ENCODE data around the gene GRIK4.
A peak's percentile ranks its signal among the peaks of the same experiment; 100 is the strongest.
"Not testable (repeated sequence)": the region's sequence is repeated elsewhere in the genome, so short reads cannot be mapped to it uniquely, and the experiment has no call there.

The GRIK4 gene

DNA sequence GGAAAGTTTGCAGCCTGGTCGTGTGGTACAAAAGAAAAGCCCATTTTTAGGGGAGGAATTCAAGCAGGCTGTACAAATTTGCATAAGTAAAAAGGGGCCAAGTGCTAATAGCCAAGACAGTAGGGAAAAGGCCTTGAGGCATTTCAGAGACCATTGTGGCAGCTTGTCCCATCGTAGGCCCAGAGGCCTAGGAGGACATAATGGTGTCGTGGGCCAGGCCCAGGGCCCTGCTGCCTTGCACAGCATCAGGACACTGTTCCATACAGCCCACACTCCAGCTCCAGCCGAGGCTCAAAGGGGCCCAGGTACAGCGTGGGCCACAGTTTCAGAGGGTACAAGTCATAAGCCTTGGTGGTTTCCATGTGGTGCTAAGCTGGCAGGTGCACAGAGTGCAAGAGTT is 106.9 kb downstream of the GRIK4 start:
- no peak overlapping the region for H2AFZ ChIP-seq (ENCODE audit: low read length)
- no peaks in the 10 kb centered on the region for H3K36me3 ChIP-seq (ENCODE audit: insufficient read depth, low read length)
- TF ChIP-seq, protein P1, sequence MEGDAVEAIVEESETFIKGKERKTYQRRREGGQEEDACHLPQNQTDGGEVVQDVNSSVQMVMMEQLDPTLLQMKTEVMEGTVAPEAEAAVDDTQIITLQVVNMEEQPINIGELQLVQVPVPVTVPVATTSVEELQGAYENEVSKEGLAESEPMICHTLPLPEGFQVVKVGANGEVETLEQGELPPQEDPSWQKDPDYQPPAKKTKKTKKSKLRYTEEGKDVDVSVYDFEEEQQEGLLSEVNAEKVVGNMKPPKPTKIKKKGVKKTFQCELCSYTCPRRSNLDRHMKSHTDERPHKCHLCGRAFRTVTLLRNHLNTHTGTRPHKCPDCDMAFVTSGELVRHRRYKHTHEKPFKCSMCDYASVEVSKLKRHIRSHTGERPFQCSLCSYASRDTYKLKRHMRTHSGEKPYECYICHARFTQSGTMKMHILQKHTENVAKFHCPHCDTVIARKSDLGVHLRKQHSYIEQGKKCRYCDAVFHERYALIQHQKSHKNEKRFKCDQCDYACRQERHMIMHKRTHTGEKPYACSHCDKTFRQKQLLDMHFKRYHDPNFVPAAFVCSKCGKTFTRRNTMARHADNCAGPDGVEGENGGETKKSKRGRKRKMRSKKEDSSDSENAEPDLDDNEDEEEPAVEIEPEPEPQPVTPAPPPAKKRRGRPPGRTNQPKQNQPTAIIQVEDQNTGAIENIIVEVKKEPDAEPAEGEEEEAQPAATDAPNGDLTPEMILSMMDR (IDR thresholded peaks at IDR 0.05; ENCODE audit: low read length) = no peak
- no peak for TF ChIP-seq EZH2 (IDR thresholded peaks at IDR 0.05; ENCODE audit: borderline replicate concordance, low read length)
- H3K9me2 ChIP-seq (ENCODE audit: low read depth, low read length) = no peaks in the 10 kb centered on the region
- no peak overlapping the region for H3K4me3 ChIP-seq (ENCODE audit: low read depth, low read length, poor library complexity, severe bottlenecking)
- no peaks in the 10 kb centered on the region for H3K79me2 ChIP-seq (ENCODE audit: insufficient read depth, low read length)
- no peaks in the 10 kb centered on the region for H4K20me1 ChIP-seq (ENCODE audit: insufficient read depth, low read length)
- no peaks in the 10 kb centered on the region for H3K4me1 ChIP-seq (ENCODE audit: insufficient read depth, low read length, severe bottlenecking)
- no peak overlapping the region for H3K9ac ChIP-seq (ENCODE audit: low read length)
- H3K9me3 ChIP-seq (ENCODE audit: low read length) = no peaks in the 10 kb centered on the region
- H3F3A ChIP-seq (ENCODE audit: insufficient read depth, low read length) = no peaks in the 10 kb centered on the region
- H3K27ac ChIP-seq (ENCODE audit: low read depth, low read length, poor library complexity, severe bottlenecking) = no peak overlapping the region
- H3K27me3 ChIP-seq (ENCODE audit: insufficient read depth, low read length) = no peaks in the 10 kb centered on the region
- no peak overlapping the region for H3K4me2 ChIP-seq (ENCODE audit: low read length)

DNA sequence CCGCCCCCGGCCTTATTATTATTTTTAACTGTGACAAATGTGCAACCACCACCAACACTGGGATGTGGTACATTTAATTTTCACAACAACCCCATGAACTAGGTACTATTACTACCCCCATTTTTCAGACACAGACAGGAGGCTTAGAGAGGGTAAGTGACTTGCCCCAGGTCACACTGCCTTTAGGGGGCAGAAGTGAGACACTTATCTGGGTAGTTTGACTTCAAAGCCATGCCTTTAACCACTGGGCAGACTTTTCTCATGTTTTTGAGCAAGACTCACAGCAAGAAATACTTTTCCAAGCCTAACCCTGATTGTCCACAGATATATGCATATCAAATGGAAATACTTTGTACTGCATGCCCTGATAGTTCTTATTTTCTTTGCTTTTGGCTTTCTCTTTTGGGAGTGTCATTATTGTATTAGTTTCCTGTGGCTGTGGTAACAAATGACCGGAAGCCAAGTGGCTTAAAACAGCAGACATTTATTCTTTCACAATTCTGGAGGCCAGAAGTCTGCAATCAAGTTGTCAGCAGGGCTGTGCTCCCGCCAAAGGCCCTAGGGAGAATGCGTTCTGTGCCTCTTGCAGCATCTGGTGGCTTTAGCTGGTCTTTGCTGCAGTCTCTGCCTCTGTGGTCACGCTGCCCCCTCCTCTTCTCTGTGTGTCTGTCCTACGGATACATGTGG is 110.8 kb downstream of the GRIK4 start:
- no peaks in the 10 kb centered on the region for H3K36me3 ChIP-seq (ENCODE audit: insufficient read depth, low read length)
- TF ChIP-seq, protein P1 (IDR thresholded peaks at IDR 0.05; ENCODE audit: low read length) = peak; percentile 41; the same call in 1 of the 2 replicates
- TF ChIP-seq EZH2 (IDR thresholded peaks at IDR 0.05; ENCODE audit: borderline replicate concordance, low read length) = no peak
- H3K9me2 ChIP-seq (ENCODE audit: low read depth, low read length) = no peaks in the 10 kb centered on the region
- no peak overlapping the region for H3K27ac ChIP-seq (ENCODE audit: low read depth, low read length, poor library complexity, severe bottlenecking)
- H3K27me3 ChIP-seq (ENCODE audit: insufficient read depth, low read length) = no peaks in the 10 kb centered on the region
- no peak overlapping the region for H3K4me2 ChIP-seq (ENCODE audit: low read length)
- no peak overlapping the region for H2AFZ ChIP-seq (ENCODE audit: low read length)
- H3K79me2 ChIP-seq (ENCODE audit: insufficient read depth, low read length) = no peaks in the 10 kb centered on the region
- no peaks in the 10 kb centered on the region for H3K4me1 ChIP-seq (ENCODE audit: insufficient read depth, low read length, severe bottlenecking)
- no peaks in the 10 kb centered on the region for H4K20me1 ChIP-seq (ENCODE audit: insufficient read depth, low read length)
- no peaks in the 10 kb centered on the region for H3K9me3 ChIP-seq (ENCODE audit: low read length)
- H3K4me3 ChIP-seq (ENCODE audit: low read depth, low read length, poor library complexity, severe bottlenecking) = no peak overlapping the region
- H3F3A ChIP-seq (ENCODE audit: insufficient read depth, low read length) = no peaks in the 10 kb centered on the region
- no peak overlapping the region for H3K9ac ChIP-seq (ENCODE audit: low read length)

DNA sequence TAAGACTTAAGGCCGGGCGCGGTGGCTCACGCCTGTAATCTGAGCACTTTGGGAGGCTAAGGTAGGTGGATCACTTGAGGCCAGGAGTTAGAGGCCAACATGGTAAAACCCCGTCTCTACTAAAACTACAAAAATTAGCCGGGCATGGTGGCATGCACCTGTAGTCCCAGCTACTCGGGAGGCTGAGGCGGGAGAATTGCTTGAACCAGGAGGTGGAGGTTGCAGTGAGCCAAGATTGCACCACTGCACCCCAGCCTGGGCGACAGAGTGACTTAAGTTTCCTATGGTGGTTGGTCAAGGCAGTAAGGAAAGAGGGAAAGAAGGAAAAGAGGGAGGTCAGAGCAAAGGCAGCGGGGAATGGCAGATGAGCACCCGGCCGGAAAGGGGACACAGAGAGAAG is 113.4 kb downstream of the GRIK4 start:
- not testable (repeated sequence) for H3K9ac ChIP-seq (ENCODE audit: low read length); H2AFZ ChIP-seq (ENCODE audit: low read length); H3K4me2 ChIP-seq (ENCODE audit: low read length); H3K27me3 ChIP-seq (ENCODE audit: insufficient read depth, low read length); H3K9me2 ChIP-seq (ENCODE audit: low read depth, low read length); H3K27ac ChIP-seq (ENCODE audit: low read depth, low read length, poor library complexity, severe bottlenecking); H3K79me2 ChIP-seq (ENCODE audit: insufficient read depth, low read length); H4K20me1 ChIP-seq (ENCODE audit: insufficient read depth, low read length); H3K4me3 ChIP-seq (ENCODE audit: low read depth, low read length, poor library complexity, severe bottlenecking); H3K4me1 ChIP-seq (ENCODE audit: insufficient read depth, low read length, severe bottlenecking); H3F3A ChIP-seq (ENCODE audit: insufficient read depth, low read length); H3K9me3 ChIP-seq (ENCODE audit: low read length); H3K36me3 ChIP-seq (ENCODE audit: insufficient read depth, low read length)

DNA sequence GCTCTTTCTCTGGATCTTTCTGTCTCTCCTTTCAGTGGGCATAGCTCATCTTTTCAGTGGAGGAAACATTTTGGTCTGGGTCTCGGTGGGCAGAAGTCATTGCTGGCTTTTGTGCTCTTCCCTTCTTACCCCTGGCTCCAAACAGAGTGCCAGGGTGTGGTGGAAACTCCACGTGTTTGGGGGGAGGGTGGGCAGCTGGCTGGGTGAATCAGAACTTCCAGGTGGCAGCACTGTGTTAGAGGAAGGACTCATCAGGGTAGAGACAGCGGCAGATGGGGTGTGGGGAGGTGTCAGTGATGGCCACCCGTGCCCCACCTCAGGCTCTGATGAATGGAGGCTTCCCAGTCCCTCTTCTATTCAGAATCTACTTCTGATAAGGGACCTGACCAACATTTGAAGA is 114.0 kb downstream of the GRIK4 start:
- no peaks in the 10 kb centered on the region for H3K27me3 ChIP-seq (ENCODE audit: insufficient read depth, low read length)
- H3K4me3 ChIP-seq (ENCODE audit: low read depth, low read length, poor library complexity, severe bottlenecking) = no peak overlapping the region
- no peaks in the 10 kb centered on the region for H4K20me1 ChIP-seq (ENCODE audit: insufficient read depth, low read length)
- no peaks in the 10 kb centered on the region for H3F3A ChIP-seq (ENCODE audit: insufficient read depth, low read length)
- H3K36me3 ChIP-seq (ENCODE audit: insufficient read depth, low read length) = no peaks in the 10 kb centered on the region
- H3K4me2 ChIP-seq (ENCODE audit: low read length) = no peak overlapping the region
- H3K9me2 ChIP-seq (ENCODE audit: low read depth, low read length) = no peaks in the 10 kb centered on the region
- TF ChIP-seq, protein P1 (IDR thresholded peaks at IDR 0.05; ENCODE audit: low read length) = no peak
- TF ChIP-seq EZH2 (IDR thresholded peaks at IDR 0.05; ENCODE audit: borderline replicate concordance, low read length) = no peak
- H3K79me2 ChIP-seq (ENCODE audit: insufficient read depth, low read length) = no peaks in the 10 kb centered on the region
- H3K9me3 ChIP-seq (ENCODE audit: low read length) = no peaks in the 10 kb centered on the region
- no peak overlapping the region for H3K27ac ChIP-seq (ENCODE audit: low read depth, low read length, poor library complexity, severe bottlenecking)
- no peaks in the 10 kb centered on the region for H3K4me1 ChIP-seq (ENCODE audit: insufficient read depth, low read length, severe bottlenecking)
- H2AFZ ChIP-seq (ENCODE audit: low read length) = no peak overlapping the region
- no peak overlapping the region for H3K9ac ChIP-seq (ENCODE audit: low read length)

All from OCI-LY1 (cell line).